Measurements from ENCODE around the gene LY6G5C.

The LY6G5C gene

GRCh38 chr6:31658158-31658688 is 22.6 kb downstream of the LY6G5C start:
- Histone ChIP-seq H3K9ac (ENCODE audit: low read length) (no peak overlapping the region), H3K27ac (ENCODE audit: low read length) (no peak overlapping the region), H3K27me3 (replicated peaks; ENCODE audit: insufficient read depth, low read length) (no peaks in the 10 kb centered on the region), H3K9me3 (replicated peaks; ENCODE audit: insufficient read depth, low read length) (no peaks in the 10 kb centered on the region), H3F3A (ENCODE audit: insufficient read depth, low read length) (peaks cover 18% of the 10 kb centered on the region), H3K36me3 (replicated peaks; ENCODE audit: insufficient read depth, low read length) (no peaks in the 10 kb centered on the region), H3K4me3 (ENCODE audit: low read length) (no peak overlapping the region), H3K79me2 (ENCODE audit: low read length) (peaks cover 44% of the 10 kb centered on the region), H4K20me1 (ENCODE audit: insufficient read depth, low read length) (no peaks in the 10 kb centered on the region), H3K4me2 (ENCODE audit: low read depth, low read length) (no peak overlapping the region), H3K4me1 (ENCODE audit: low read length) (peaks cover 30% of the 10 kb centered on the region), H3K9me2 (replicated peaks; ENCODE audit: insufficient read depth, low read length) (no peaks in the 10 kb centered on the region), H2AFZ (ENCODE audit: low read length) (no peak overlapping the region)
- DNase-seq: no peak
- TF ChIP-seq EZH2phosphoT487 (IDR thresholded peaks at IDR 0.05; ENCODE audit: low read length) (no peak), CTCF (IDR thresholded peaks at IDR 0.05; ENCODE audit: low read length) (no peak), EZH2 (optimal IDR thresholded peaks at IDR 0.05; ENCODE audit: low read depth, low read length) (no peak)

GRCh38 chr6:31657406-31658157 is 23.3 kb downstream of the LY6G5C start:
- Histone ChIP-seq H3K79me2 (ENCODE audit: low read length) (peaks cover 39% of the 10 kb centered on the region), H3K4me2 (ENCODE audit: low read depth, low read length) (no peak overlapping the region), H3K4me1 (ENCODE audit: low read length) (peaks cover 27% of the 10 kb centered on the region)

GRCh38 chr6:31655349-31656237 is 25.3 kb downstream of the LY6G5C start, which contains the start of gene APOM:
APOM (plus strand) TSS chr6:31655894; CDS start chr6:31655967, 73 bp downstream.
- Histone ChIP-seq H3K27ac (ENCODE audit: low read length) (no peak within 1 kb of the TSS), H3K4me1 (ENCODE audit: low read length) (peaks cover 12% of the 10 kb centered on the region; the same call in 1 of the 2 replicates), H3K9ac (ENCODE audit: low read length) (no peak within 1 kb of the TSS), H3K4me2 (ENCODE audit: low read depth, low read length) (no peak within 1 kb of the TSS), H4K20me1 (ENCODE audit: insufficient read depth, low read length) (no peaks in the 10 kb centered on the region), H3K9me3 (replicated peaks; ENCODE audit: insufficient read depth, low read length) (no peaks in the 10 kb centered on the region), H3K27me3 (replicated peaks; ENCODE audit: insufficient read depth, low read length) (no peaks in the 10 kb centered on the region), H3F3A (ENCODE audit: insufficient read depth, low read length) (peaks cover 11% of the 10 kb centered on the region), H3K36me3 (replicated peaks; ENCODE audit: insufficient read depth, low read length) (no peaks in the 10 kb centered on the region), H3K4me3 (ENCODE audit: low read length) (no peak within 1 kb of the TSS), H3K79me2 (ENCODE audit: low read length) (peaks cover 47% of the 10 kb centered on the region), H2AFZ (ENCODE audit: low read length) (no peak within 1 kb of the TSS), H3K9me2 (replicated peaks; ENCODE audit: insufficient read depth, low read length) (no peaks in the 10 kb centered on the region)
- DNase-seq: no peak
- TF ChIP-seq EZH2 (optimal IDR thresholded peaks at IDR 0.05; ENCODE audit: low read depth, low read length): no peak
- no peak for TF ChIP-seq CTCF (IDR thresholded peaks at IDR 0.05; ENCODE audit: low read length)
- no peak for TF ChIP-seq EZH2phosphoT487 (IDR thresholded peaks at IDR 0.05; ENCODE audit: low read length)

More at GRCh38 chr6:31657406-31658157, 23.3 kb downstream of the LY6G5C start:
- Histone ChIP-seq H3K36me3 (replicated peaks; ENCODE audit: insufficient read depth, low read length) (no peaks in the 10 kb centered on the region), H3F3A (ENCODE audit: insufficient read depth, low read length) (peaks cover 23% of the 10 kb centered on the region), H2AFZ (ENCODE audit: low read length) (no peak overlapping the region), H3K9me3 (replicated peaks; ENCODE audit: insufficient read depth, low read length) (no peaks in the 10 kb centered on the region), H3K27me3 (replicated peaks; ENCODE audit: insufficient read depth, low read length) (no peaks in the 10 kb centered on the region), H4K20me1 (ENCODE audit: insufficient read depth, low read length) (no peaks in the 10 kb centered on the region), H3K9me2 (replicated peaks; ENCODE audit: insufficient read depth, low read length) (no peaks in the 10 kb centered on the region), H3K9ac (ENCODE audit: low read length) (no peak overlapping the region), H3K4me3 (ENCODE audit: low read length) (no peak overlapping the region), H3K27ac (ENCODE audit: low read length) (no peak overlapping the region)
- no peak for TF ChIP-seq EZH2phosphoT487 (IDR thresholded peaks at IDR 0.05; ENCODE audit: low read length)
- TF ChIP-seq EZH2 (optimal IDR thresholded peaks at IDR 0.05; ENCODE audit: low read depth, low read length): no peak
- TF ChIP-seq CTCF (IDR thresholded peaks at IDR 0.05; ENCODE audit: low read length): no peak
- no peak for DNase-seq
